Esophagus squamous epithelium (tissue), 5 donors: ENCODE data around the gene MRPS15. TPM values are rescaled to one million over a fixed set of nuclear protein-coding genes. Genes with fewer than 3 reads are reported as not detected.
"Not testable (repeated sequence)": the region's sequence is repeated elsewhere in the genome, so short reads cannot be mapped to it uniquely, and the experiment has no call there.

Experiments used
- DNase-seq: peaks from one replicate; lab custom pipeline; 2025; lab: John Stamatoyannopoulos, UW
- H3K27ac ChIP-seq, 4 donors: fragments of 200-600 bp; sonication (generic); one replicate each; pipeline ENCODE4 v1.5.1; 2016 to 2019; ENCODE audit warnings: mild to moderate bottlenecking in 1 of 4
- H3K27me3 ChIP-seq, 4 donors: fragments of 200-600 bp; sonication (generic); 1 replicate in 3 of 4; 2 replicates in 1 of 4; pipeline versions ENCODE4 v1.5.1 to v1.6.0; 2017 to 2021; ENCODE audit warnings: antibody characterized with exemption in 1 of 4
- H3K36me3 ChIP-seq, 3 donors: fragments of 200-600 bp; sonication (generic); one replicate each; pipeline ENCODE4 v1.5.1; 2016 to 2019
- H3K4me1 ChIP-seq, 3 donors: fragments of 200-600 bp; sonication (generic); one replicate each; pipeline ENCODE4 v1.5.1; 2017 to 2019
- H3K4me3 ChIP-seq, 4 donors: fragments of 200-600 bp; sonication (generic); 1 replicate in 3 of 4; 2 replicates in 1 of 4; pipeline ENCODE4 v1.5.1; 2016 to 2019; ENCODE audit warnings: mild to moderate bottlenecking in 2 of 4, moderate library complexity in 1 of 4
- H3K9me3 ChIP-seq, 3 donors: fragments of 200-600 bp; sonication (generic); one replicate each; pipeline ENCODE4 v1.5.1; 2016 to 2019
- POLR2A ChIP-seq, 4 donors: fragments of 450-650 bp; IDR thresholded peaks; one replicate each; pipeline ENCODE4 v1.6.1; 2017; ENCODE audit warnings: antibody characterized with exemption in 4 of 4, mild to moderate bottlenecking in 4 of 4, moderate library complexity in 3 of 4
- WGBS, 2 donors: methylation state at CpG; one replicate each; pipeline ENCODE4 v1.1.5; 2018; 5-methylcytosine and 5-hydroxymethylcytosine counted together
- intact Hi-C: fragments of 100-400 bp; cut with DNase I; formaldehyde crosslinking; loops from one replicate; pipeline ENCODE4 v1.15.0; 2022
- total RNA-seq, 4 donors: library from RNA; depleted of rRNA; stranded (reverse); fragments of >200 nt; gene quantifications; one replicate each; pipeline ENCODE4 v1.1.0, GENCODE V29; 2016
- TF ChIP-seq, protein P1 (sequence below), 6 experiments: fragments of 450-650 bp in 4 of 6; fragments of 200-600 bp in 2 of 6; sonication (generic) in 2 of 6; IDR thresholded peaks; one replicate each; pipeline ENCODE4 v1.5.1; 2016 to 2019; ENCODE audit warnings: antibody characterized with exemption in 6 of 6, mild to moderate bottlenecking in 4 of 6, moderate library complexity in 4 of 6
- donor health status: DM: yes; HTN: yes; CAD: no.

MRPS15 gene
- total RNA-seq, 4 donors from 2014 or later, result 49.1 to 96.4 (median 74.0) TPM

GRCh38 chr1:36479505-36480051 is 15.4 kb upstream of the MRPS15 start:
- Histone ChIP-seq H3K9me3 (no peaks in the 10 kb centered on the region), H3K4me3 (no peak overlapping the region), H3K27ac (no peak overlapping the region), H3K36me3 (no peaks in the 10 kb centered on the region), H3K4me1 (peaks cover 0 to 7% (median 0%) of the 10 kb centered on the region in 3 donors), H3K27me3 (peaks cover 0 to 21% (median 0%) of the 10 kb centered on the region in 4 donors)
- intact Hi-C loops, result no loop called here
- no peak for DNase-seq
- TF ChIP-seq, protein P1, sequence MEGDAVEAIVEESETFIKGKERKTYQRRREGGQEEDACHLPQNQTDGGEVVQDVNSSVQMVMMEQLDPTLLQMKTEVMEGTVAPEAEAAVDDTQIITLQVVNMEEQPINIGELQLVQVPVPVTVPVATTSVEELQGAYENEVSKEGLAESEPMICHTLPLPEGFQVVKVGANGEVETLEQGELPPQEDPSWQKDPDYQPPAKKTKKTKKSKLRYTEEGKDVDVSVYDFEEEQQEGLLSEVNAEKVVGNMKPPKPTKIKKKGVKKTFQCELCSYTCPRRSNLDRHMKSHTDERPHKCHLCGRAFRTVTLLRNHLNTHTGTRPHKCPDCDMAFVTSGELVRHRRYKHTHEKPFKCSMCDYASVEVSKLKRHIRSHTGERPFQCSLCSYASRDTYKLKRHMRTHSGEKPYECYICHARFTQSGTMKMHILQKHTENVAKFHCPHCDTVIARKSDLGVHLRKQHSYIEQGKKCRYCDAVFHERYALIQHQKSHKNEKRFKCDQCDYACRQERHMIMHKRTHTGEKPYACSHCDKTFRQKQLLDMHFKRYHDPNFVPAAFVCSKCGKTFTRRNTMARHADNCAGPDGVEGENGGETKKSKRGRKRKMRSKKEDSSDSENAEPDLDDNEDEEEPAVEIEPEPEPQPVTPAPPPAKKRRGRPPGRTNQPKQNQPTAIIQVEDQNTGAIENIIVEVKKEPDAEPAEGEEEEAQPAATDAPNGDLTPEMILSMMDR (IDR thresholded peaks at IDR 0.05), result no peak
- TF ChIP-seq POLR2A (IDR thresholded peaks at IDR 0.05), result no peak
- 60 to 62% methylated on average over 1 to 2 of the region's 2 CpGs for WGBS, 2 donors

GRCh38 chr1:36477615-36478014 is 13.4 kb upstream of the MRPS15 start:
- H3K27ac ChIP-seq, H3K4me1 ChIP-seq, intact Hi-C loops, H3K9me3 ChIP-seq, H3K36me3 ChIP-seq, H3K4me3 ChIP-seq, DNase-seq: not testable (repeated sequence)
- H3K27me3 ChIP-seq, result peaks cover 0 to 21% (median 0%) of the 10 kb centered on the region in 4 donors
- WGBS, 2 donors, result 82 to 86% methylated on average over 10 to 13 of the region's 13 CpGs

- TF ChIP-seq, protein P1 (IDR thresholded peaks at IDR 0.05), result no peak
- no peak for TF ChIP-seq POLR2A (IDR thresholded peaks at IDR 0.05)
- H3K9me3 ChIP-seq, result no peaks in the 10 kb centered on the region
- no peaks in the 10 kb centered on the region for H3K36me3 ChIP-seq
- DNase-seq, result no peak
- H3K4me3 ChIP-seq, result no peak overlapping the region
- no peak overlapping the region for H3K27ac ChIP-seq
- H3K4me1 ChIP-seq, result peaks cover 0 to 7% (median 0%) of the 10 kb centered on the region in 3 donors
- intact Hi-C loops, result no loop called here
- 74 to 75% methylated on average over 5 of the region's 5 CpGs for WGBS, 2 donors
- peaks cover 0 to 19% (median 0%) of the 10 kb centered on the region in 4 donors for H3K27me3 ChIP-seq
These were observed 12.8 kb upstream of the MRPS15 start for GRCh38 chr1:36476945-36477344.

DNA sequence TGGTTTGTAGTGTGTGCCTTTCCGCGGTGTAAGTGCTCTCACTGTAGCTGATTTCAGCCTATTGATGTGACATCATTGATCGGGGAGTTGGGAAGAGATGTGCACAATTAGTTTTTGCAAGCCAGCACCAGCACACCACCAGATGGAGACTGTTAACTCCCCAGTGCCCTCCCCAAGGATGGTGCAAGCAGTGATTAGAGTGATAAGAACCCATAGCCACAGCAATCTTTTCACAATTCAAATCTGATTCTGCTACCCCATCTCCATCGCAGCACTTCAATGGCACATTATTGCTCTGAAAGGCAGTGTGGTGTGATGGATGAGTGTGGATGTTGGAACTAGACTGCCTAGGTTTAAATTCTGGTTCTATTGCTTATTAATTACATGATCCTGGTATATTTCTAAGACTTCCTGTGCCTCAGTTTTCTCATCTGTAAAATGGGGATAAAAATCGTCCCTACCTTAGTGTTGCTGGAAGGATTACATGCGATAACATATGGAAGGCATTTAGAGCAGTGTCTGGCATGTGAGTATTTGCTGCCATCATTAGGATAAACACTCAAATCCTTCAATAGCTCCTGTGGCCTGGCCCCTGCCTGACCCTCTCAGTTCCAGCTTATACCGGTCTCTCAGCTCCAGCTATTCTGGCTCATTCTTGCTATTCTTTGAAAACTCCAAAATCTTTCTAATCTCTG is 11.9 kb upstream of the MRPS15 start:
- H3K27me3 ChIP-seq, result peaks cover 0 to 10% (median 0%) of the 10 kb centered on the region in 4 donors
- no peak overlapping the region for H3K27ac ChIP-seq
- 83 to 91% methylated on average over 7 of the region's 7 CpGs for WGBS, 2 donors
- no peak overlapping the region for H3K4me3 ChIP-seq
- H3K36me3 ChIP-seq, result no peaks in the 10 kb centered on the region
- no peak for DNase-seq
- TF ChIP-seq, protein P1 (IDR thresholded peaks at IDR 0.05), result no peak
- no peak for TF ChIP-seq POLR2A (IDR thresholded peaks at IDR 0.05)
- no peaks in the 10 kb centered on the region for H3K9me3 ChIP-seq
- intact Hi-C loops, result no loop called here
- peaks cover 0 to 7% (median 0%) of the 10 kb centered on the region in 3 donors for H3K4me1 ChIP-seq

DNA sequence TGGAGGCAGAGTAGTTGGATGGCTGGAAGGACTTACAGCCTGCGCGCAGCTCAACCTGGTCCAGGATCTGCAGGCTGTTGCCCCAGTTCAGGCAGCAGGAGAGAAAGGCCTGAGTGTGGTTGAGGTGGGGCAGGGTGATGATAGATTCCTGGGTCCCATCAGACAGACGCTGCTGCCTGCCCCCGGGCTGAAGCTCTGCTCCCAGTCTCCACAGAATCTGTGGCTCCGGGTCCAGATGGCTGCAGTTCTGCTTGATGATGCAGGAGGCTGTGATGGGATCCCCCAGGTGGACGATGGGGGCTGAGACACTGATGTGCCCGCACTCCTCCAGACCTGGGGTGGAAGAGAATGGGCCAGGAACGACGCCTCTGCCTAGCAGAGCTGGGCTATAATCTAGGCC is 11.2 kb upstream of the MRPS15 start:
- Histone ChIP-seq H3K36me3 (no peaks in the 10 kb centered on the region), H3K9me3 (no peaks in the 10 kb centered on the region), H3K4me3 (no peak overlapping the region), H3K27me3 (peaks cover 0 to 4% (median 0%) of the 10 kb centered on the region in 4 donors), H3K27ac (no peak overlapping the region), H3K4me1 (peaks cover 0 to 7% (median 0%) of the 10 kb centered on the region in 3 donors)
- 58 to 61% methylated on average over 6 to 9 of the region's 9 CpGs for WGBS, 2 donors
- DNase-seq, result no peak
- intact Hi-C loops, result no loop called here
- no peak for TF ChIP-seq POLR2A (IDR thresholded peaks at IDR 0.05)
- TF ChIP-seq, protein P1 (IDR thresholded peaks at IDR 0.05), result no peak
